ENCODE results near the gene RAD51C.
"Not testable (repeated sequence)": the region's sequence is repeated elsewhere in the genome, so short reads cannot be mapped to it uniquely, and the experiment has no call there.

The RAD51C gene

DNA sequence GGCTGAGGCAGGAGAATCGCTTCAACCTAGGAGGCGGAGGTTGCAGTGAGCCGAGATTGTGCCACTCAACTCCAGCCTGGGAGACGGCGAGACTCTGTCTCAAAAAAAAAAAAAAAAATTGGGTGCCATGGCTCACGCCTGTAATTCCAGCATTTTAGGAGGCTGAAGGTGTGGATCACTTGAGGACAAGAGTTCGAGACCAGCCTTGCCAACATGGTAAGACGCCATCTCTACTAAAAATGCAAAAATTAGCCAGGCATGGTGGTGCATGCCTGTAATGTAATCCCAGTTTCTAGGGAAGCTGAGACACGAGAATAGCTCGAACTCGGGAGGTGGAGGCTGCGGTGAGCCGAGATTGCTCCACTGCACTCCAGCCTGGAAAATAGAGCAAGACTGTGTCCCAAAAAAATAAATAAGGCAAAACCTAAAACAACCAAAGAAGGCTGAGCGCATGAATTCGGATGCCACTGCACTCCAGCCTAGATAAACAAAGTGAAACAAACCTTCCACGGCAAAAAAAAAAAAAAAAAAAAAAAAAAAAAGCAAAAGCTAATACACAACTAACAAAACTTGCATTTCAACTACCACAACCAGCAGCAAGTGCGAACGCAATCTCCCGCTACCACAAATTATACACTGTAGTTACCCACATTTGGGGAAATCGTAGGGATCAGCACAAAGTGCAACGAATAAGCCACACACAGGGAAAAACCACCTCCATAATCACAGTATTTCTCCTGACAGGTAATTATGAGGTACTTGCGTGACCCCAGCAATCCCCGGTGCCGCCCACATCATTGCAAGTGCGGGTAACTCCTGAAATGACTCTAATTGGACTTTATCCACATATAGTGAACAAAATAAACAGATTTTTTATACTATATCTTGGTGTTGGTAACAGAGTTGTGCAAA is 26.2 kb upstream of the RAD51C start:
- no peaks in the 10 kb centered on the region for H3K36me3 ChIP-seq (ENCODE audit: control insufficient read depth in 2 of 2, insufficient read depth in 2 of 2, low read length in 2 of 2)
- no peak overlapping the region for H3K9ac ChIP-seq (ENCODE audit: low read length in 2 of 2)
- peak overlapping the region in 1 of 2 donors; percentile 22 for H3K4me3 ChIP-seq (ENCODE audit: low read length in 2 of 2)
- no peaks in the 10 kb centered on the region for H3K9me3 ChIP-seq (ENCODE audit: control insufficient read depth in 2 of 2, low read length in 2 of 2)
- H3K4me1 ChIP-seq (ENCODE audit: control insufficient read depth, insufficient read depth, low read length), result no peaks in the 10 kb centered on the region
- H3K27me3 ChIP-seq (ENCODE audit: control insufficient read depth in 1 of 2, insufficient read depth in 2 of 2, low read length in 2 of 2), result peaks cover 0 to 2% of the 10 kb centered on the region in 2 donors
- no peak overlapping the region for H3K27ac ChIP-seq (ENCODE audit: low read length)

DNA sequence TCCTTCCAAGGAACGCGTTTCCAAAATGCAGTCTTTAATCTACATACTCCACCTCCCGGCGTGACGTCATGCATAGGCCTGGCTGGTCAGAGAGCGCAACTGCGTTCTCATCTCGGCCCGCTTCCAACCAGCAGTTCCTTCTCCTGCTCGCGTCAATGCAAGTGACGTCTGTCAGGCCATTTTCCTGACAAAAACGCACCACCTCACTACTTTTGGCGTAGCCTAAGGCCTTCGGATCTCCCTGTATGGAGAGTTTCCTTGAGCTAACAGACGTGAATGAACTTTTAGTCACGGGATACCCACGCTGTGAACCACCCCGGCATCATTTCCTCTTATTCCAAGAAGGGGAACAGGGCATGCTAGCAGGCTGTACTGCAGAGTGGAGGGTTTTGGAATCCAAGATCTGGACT is 25.5 kb upstream of the RAD51C start:
- no peak overlapping the region for H3K27ac ChIP-seq (ENCODE audit: low read length)

DNA sequence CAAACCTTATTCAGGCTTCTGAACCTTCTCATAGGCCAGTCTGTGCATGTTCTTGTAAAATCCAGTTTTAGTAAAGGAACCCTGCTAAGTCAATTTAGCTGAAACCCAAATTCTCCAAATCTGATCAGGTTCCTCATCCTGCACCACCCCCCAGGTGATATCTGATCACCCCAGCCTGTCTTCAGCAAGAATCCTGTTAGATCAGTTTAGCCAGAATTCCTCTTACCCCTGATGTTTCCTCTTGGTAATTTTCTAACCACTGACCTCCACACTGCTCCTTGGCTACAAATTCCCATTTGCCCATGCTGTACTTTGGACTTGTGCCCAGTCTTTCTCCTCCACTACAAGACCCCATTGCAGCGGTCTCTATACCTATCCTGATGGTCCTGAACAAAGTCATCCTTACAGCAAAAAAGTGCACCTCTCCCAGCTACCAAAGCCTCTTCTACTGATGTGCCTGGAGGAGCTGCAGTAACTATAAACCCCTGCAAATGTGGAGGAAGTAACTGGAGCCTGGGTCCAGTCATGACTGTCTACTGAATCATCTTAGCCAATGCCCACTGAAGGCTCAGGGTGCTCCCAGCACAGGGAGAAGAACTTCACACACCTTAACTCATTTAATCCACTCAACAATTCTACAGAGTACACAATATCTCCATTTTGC is 24.3 kb upstream of the RAD51C start:
- no peak overlapping the region for H3K9ac ChIP-seq (ENCODE audit: low read length in 2 of 2)
- no peak overlapping the region for H3K4me3 ChIP-seq (ENCODE audit: low read length in 2 of 2)
- H3K4me1 ChIP-seq (ENCODE audit: control insufficient read depth, insufficient read depth, low read length), result no peaks in the 10 kb centered on the region
- no peaks in the 10 kb centered on the region for H3K9me3 ChIP-seq (ENCODE audit: control insufficient read depth in 2 of 2, low read length in 2 of 2)
- no peak overlapping the region for H3K27ac ChIP-seq (ENCODE audit: low read length)
- H3K36me3 ChIP-seq (ENCODE audit: control insufficient read depth in 2 of 2, insufficient read depth in 2 of 2, low read length in 2 of 2), result no peaks in the 10 kb centered on the region
- peaks cover 0 to 2% of the 10 kb centered on the region in 2 donors for H3K27me3 ChIP-seq (ENCODE audit: control insufficient read depth in 1 of 2, insufficient read depth in 2 of 2, low read length in 2 of 2)

More for the DNA sequence above, 25.5 kb upstream of the RAD51C start:
- no peaks in the 10 kb centered on the region for H3K9me3 ChIP-seq (ENCODE audit: control insufficient read depth in 2 of 2, low read length in 2 of 2)
- peak overlapping the region in 1 of 2 donors; percentile 22 for H3K4me3 ChIP-seq (ENCODE audit: low read length in 2 of 2)
- no peaks in the 10 kb centered on the region for H3K36me3 ChIP-seq (ENCODE audit: control insufficient read depth in 2 of 2, insufficient read depth in 2 of 2, low read length in 2 of 2)
- no peaks in the 10 kb centered on the region for H3K4me1 ChIP-seq (ENCODE audit: control insufficient read depth, insufficient read depth, low read length)
- H3K9ac ChIP-seq (ENCODE audit: low read length in 2 of 2), result no peak overlapping the region
- peaks cover 0 to 2% of the 10 kb centered on the region in 2 donors for H3K27me3 ChIP-seq (ENCODE audit: control insufficient read depth in 1 of 2, insufficient read depth in 2 of 2, low read length in 2 of 2)

DNA sequence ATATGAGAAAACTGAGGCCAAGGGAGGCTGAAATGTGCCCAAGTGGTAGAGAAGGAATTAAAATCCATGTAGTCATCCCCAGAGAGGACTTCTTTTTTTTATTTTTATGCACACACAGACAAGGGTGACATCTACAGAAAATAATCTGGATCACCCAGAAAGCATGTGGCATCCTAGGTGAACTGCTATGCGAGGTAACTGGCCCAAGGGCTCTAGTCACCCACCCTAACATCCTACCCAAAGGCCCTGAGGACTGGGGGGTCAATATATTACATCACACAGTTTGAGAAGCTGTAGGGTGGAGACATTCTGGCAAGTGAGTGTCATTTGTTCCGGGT is 23.8 kb upstream of the RAD51C start:
- H3K4me1 ChIP-seq (ENCODE audit: control insufficient read depth, insufficient read depth, low read length), result no peaks in the 10 kb centered on the region
- H3K27ac ChIP-seq (ENCODE audit: low read length), result no peak overlapping the region
- no peaks in the 10 kb centered on the region for H3K9me3 ChIP-seq (ENCODE audit: control insufficient read depth in 2 of 2, low read length in 2 of 2)

DNA sequence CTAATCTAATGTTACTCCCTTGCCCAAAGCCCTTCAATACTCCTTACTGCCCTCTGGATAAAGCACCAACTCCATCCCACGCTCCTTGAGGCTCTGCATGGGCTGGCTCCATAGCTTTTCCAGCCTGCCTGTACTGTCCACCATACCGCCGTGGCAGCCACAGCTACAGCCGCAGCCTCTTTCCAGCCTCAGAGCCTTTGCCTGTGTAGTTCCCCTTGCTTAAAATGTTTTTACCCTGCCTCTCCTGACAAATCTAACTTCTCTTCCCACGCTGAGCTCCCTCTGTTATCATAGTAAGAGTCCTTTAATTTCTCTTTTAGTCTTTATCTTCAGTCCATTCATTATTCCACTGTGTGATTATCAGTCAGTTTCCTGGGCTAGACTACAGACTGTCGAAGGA is 22.5 kb upstream of the RAD51C start:
- Histone ChIP-seq H3K36me3 (ENCODE audit: control insufficient read depth in 2 of 2, insufficient read depth in 2 of 2, low read length in 2 of 2) (no peaks in the 10 kb centered on the region), H3K4me3 (ENCODE audit: low read length in 2 of 2) (no peak overlapping the region), H3K27ac (ENCODE audit: low read length) (no peak overlapping the region), H3K27me3 (ENCODE audit: control insufficient read depth in 1 of 2, insufficient read depth in 2 of 2, low read length in 2 of 2) (peaks cover 0 to 2% of the 10 kb centered on the region in 2 donors), H3K4me1 (ENCODE audit: control insufficient read depth, insufficient read depth, low read length) (no peaks in the 10 kb centered on the region), H3K9ac (ENCODE audit: low read length in 2 of 2) (no peak overlapping the region), H3K9me3 (ENCODE audit: control insufficient read depth in 2 of 2, low read length in 2 of 2) (no peaks in the 10 kb centered on the region)

More for the DNA sequence above, 23.8 kb upstream of the RAD51C start:
- Histone ChIP-seq H3K27me3 (ENCODE audit: control insufficient read depth in 1 of 2, insufficient read depth in 2 of 2, low read length in 2 of 2) (peaks cover 0 to 2% of the 10 kb centered on the region in 2 donors), H3K36me3 (ENCODE audit: control insufficient read depth in 2 of 2, insufficient read depth in 2 of 2, low read length in 2 of 2) (no peaks in the 10 kb centered on the region), H3K9ac (ENCODE audit: low read length in 2 of 2) (no peak overlapping the region), H3K4me3 (ENCODE audit: low read length in 2 of 2) (no peak overlapping the region)

DNA sequence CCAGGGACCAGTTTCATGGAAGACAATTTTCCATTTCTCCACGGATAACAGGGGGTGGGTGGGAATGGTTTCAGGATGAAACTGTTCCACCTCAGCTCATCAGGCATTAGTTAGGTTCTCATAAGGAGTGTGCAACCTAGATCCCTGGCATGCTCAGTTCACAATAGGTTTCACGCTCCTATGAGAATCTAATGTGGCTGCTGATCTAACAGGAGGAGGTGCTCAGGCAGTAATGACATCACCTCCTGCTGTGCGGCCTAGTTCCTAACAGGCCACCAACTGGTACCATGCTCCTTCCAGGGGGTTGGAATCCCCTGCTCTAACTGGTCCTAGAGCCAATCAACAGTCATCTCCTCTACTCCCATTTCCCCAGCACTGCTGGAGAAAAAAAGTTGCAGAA is 20.4 kb upstream of the RAD51C start:
- Histone ChIP-seq H3K36me3 (ENCODE audit: control insufficient read depth in 2 of 2, insufficient read depth in 2 of 2, low read length in 2 of 2) (no peaks in the 10 kb centered on the region), H3K4me1 (ENCODE audit: control insufficient read depth, insufficient read depth, low read length) (no peaks in the 10 kb centered on the region), H3K9ac (ENCODE audit: low read length in 2 of 2) (no peak overlapping the region), H3K9me3 (ENCODE audit: control insufficient read depth in 2 of 2, low read length in 2 of 2) (no peaks in the 10 kb centered on the region), H3K4me3 (ENCODE audit: low read length in 2 of 2) (no peak overlapping the region), H3K27ac (ENCODE audit: low read length) (no peak overlapping the region), H3K27me3 (ENCODE audit: control insufficient read depth in 1 of 2, insufficient read depth in 2 of 2, low read length in 2 of 2) (peaks cover 0 to under 1% of the 10 kb centered on the region in 2 donors)

DNA sequence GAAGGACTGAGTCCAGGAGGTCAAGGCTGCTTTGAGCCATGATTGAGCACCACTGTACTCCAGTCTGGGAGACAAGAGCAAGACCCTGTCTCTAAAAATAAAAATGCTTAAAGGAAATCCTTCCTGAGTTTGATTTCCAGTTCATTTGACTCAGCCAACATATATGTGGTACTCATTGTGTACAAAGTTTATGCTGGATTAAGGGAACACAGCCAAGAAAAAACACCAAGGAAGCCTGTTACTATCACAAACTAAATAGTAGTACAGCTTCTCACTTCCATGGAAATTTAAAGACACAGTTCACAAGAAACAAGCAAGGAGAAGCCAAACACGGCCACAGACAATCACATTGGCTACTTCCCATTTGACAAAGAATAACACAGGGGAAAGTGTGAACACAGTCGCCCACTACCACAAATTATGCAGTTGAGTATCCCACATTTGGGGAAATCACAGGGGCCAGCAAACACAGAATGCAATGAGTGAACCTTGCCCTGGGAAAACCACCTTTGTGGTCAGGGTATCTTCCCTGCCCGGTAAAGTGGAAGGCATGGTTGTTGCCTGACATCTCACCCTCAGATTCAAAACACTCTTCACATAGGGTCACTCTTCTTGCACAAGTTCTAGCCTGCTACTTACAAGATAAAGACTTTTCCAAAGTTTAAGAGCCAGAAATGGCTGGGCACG is 15.1 kb upstream of the RAD51C start:
- Histone ChIP-seq H3K9ac (ENCODE audit: low read length in 2 of 2) (no peak overlapping the region), H3K27ac (ENCODE audit: low read length) (no peak overlapping the region), H3K4me3 (ENCODE audit: low read length in 2 of 2) (no peak overlapping the region), H3K9me3 (ENCODE audit: control insufficient read depth in 2 of 2, low read length in 2 of 2) (no peaks in the 10 kb centered on the region), H3K27me3 (ENCODE audit: control insufficient read depth in 1 of 2, insufficient read depth in 2 of 2, low read length in 2 of 2) (no peaks in the 10 kb centered on the region), H3K36me3 (ENCODE audit: control insufficient read depth in 2 of 2, insufficient read depth in 2 of 2, low read length in 2 of 2) (no peaks in the 10 kb centered on the region), H3K4me1 (ENCODE audit: control insufficient read depth, insufficient read depth, low read length) (no peaks in the 10 kb centered on the region)

DNA sequence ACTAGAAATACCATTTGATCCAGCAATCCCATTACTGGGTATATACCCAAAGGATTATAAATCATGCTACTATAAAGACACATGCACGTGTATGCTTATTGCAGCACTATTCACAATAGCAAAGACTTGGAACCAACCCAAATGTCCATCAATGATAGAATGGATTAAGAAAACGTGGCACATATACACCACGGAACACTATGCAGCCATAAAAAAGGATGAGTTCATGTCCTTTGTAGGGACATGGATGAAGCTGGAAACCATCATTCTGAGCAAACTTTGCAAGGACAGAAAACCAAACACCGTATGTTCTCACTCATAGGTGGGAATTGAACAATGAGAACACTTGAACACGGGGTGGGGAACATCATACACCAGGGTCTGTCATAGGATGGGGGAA is 14.1 kb upstream of the RAD51C start:
- H3K36me3 ChIP-seq (ENCODE audit: control insufficient read depth in 2 of 2, insufficient read depth in 2 of 2, low read length in 2 of 2); H3K4me1 ChIP-seq (ENCODE audit: control insufficient read depth, insufficient read depth, low read length); H3K9ac ChIP-seq (ENCODE audit: low read length in 2 of 2); H3K9me3 ChIP-seq (ENCODE audit: control insufficient read depth in 2 of 2, low read length in 2 of 2); H3K27me3 ChIP-seq (ENCODE audit: control insufficient read depth in 1 of 2, insufficient read depth in 2 of 2, low read length in 2 of 2); H3K4me3 ChIP-seq (ENCODE audit: low read length in 2 of 2); H3K27ac ChIP-seq (ENCODE audit: low read length): not testable (repeated sequence)

DNA sequence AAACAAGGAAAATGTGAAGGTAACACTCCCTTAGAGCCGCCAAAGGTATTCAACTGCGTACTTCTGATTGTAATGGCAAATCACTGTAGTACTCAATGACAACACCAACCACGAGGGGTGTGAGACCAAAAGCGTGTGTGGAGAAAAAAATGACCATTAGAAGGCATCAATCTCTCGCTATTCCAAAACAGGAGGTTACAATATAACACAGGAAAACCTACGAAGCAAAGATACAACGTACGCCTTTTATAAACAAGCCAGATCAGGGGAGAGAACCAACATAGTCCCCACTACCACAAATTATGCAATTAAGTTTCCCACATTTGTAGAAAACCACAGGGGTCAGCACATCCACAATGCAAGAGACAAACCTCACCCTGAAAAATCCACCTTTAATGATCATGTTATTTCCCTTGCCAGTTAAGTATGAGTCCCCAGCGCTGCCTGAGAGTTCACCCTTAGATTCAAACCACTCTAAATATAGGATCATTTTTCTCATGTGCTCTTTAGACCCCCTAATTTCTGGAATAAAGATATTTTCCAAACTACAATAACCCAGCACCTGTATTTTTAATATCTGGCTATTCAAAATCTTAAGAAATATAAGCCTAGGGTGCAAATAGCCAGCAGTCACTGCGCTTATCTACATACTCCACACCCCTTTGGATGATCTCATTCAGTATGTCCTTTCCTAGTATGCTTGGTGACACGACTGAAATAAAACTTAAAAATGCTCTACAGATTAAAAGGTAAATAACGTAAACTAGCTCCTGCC is 13.0 kb upstream of the RAD51C start:
- no peaks in the 10 kb centered on the region for H3K27me3 ChIP-seq (ENCODE audit: control insufficient read depth in 1 of 2, insufficient read depth in 2 of 2, low read length in 2 of 2)
- no peak overlapping the region for H3K9ac ChIP-seq (ENCODE audit: low read length in 2 of 2)
- H3K9me3 ChIP-seq (ENCODE audit: control insufficient read depth in 2 of 2, low read length in 2 of 2), result no peaks in the 10 kb centered on the region
- no peak overlapping the region for H3K27ac ChIP-seq (ENCODE audit: low read length)
- H3K4me3 ChIP-seq (ENCODE audit: low read length in 2 of 2), result no peak overlapping the region
- no peaks in the 10 kb centered on the region for H3K4me1 ChIP-seq (ENCODE audit: control insufficient read depth, insufficient read depth, low read length)
- no peaks in the 10 kb centered on the region for H3K36me3 ChIP-seq (ENCODE audit: control insufficient read depth in 2 of 2, insufficient read depth in 2 of 2, low read length in 2 of 2)

DNA sequence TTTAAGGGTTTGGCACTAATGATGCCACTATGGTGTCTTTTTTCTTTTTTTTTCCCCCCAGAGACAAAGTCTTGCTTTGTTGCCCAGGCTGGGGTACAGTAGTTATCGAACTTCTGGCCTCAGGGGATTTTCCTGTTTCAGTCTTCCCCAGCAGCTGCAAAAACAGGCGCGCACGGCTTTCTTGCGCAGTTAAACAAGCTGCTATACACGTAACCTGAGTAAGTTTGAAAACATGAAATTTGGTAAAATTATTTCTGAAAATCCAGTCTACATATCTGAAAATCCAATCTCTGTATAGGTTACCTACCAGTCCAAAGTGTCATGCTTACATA is 12.4 kb upstream of the RAD51C start:
- Histone ChIP-seq H3K27me3 (ENCODE audit: control insufficient read depth in 1 of 2, insufficient read depth in 2 of 2, low read length in 2 of 2) (no peaks in the 10 kb centered on the region), H3K27ac (ENCODE audit: low read length) (no peak overlapping the region), H3K9ac (ENCODE audit: low read length in 2 of 2) (no peak overlapping the region), H3K4me1 (ENCODE audit: control insufficient read depth, insufficient read depth, low read length) (no peaks in the 10 kb centered on the region), H3K4me3 (ENCODE audit: low read length in 2 of 2) (no peak overlapping the region), H3K36me3 (ENCODE audit: control insufficient read depth in 2 of 2, insufficient read depth in 2 of 2, low read length in 2 of 2) (no peaks in the 10 kb centered on the region), H3K9me3 (ENCODE audit: control insufficient read depth in 2 of 2, low read length in 2 of 2) (no peaks in the 10 kb centered on the region)

Data from stomach smooth muscle (tissue), 2 donors.